Parathyroid adenoma (tissue), 2 donors: ENCODE measurements around the gene RBMS3.

Experiments used
- H2AFZ ChIP-seq: fragments of 300-600 bp; sonication (generic); one replicate; pipeline ENCODE4 v1.7.0; 2017; ENCODE audit warnings: antibody characterized with exemption, mild to moderate bottlenecking
- H3K27ac ChIP-seq: fragments of 300-600 bp; sonication (generic); one replicate; pipeline ENCODE4 v1.7.0; 2017
- H3K27me3 ChIP-seq: fragments of 300-600 bp; sonication (generic); one replicate; pipeline ENCODE4 v1.7.0; 2017; ENCODE audit warnings: low read length; ENCODE audit not compliant: control insufficient read depth, insufficient read depth
- H3K36me3 ChIP-seq: fragments of 300-600 bp; sonication (generic); one replicate; pipeline ENCODE4 v1.7.0; 2017; ENCODE audit warnings: low read length; ENCODE audit not compliant: control insufficient read depth, insufficient read depth
- H3K4me1 ChIP-seq: fragments of 300-600 bp; sonication (generic); one replicate; pipeline ENCODE4 v1.7.0; 2017; ENCODE audit warnings: control low read depth
- H3K4me2 ChIP-seq: fragments of 300-600 bp; sonication (generic); one replicate; pipeline ENCODE4 v1.7.0; 2017; ENCODE audit warnings: low read length
- H3K4me3 ChIP-seq: fragments of 300-600 bp; sonication (generic); one replicate; pipeline ENCODE4 v1.7.0; 2017; ENCODE audit warnings: low read depth, low read length
- H3K79me2 ChIP-seq: fragments of 300-600 bp; sonication (generic); one replicate; pipeline ENCODE4 v1.7.0; 2017; ENCODE audit warnings: control low read depth
- H3K9ac ChIP-seq: fragments of 300-600 bp; sonication (generic); one replicate; pipeline ENCODE4 v1.7.0; 2017; ENCODE audit warnings: mild to moderate bottlenecking
- H3K9me3 ChIP-seq: fragments of 300-600 bp; sonication (generic); one replicate; pipeline ENCODE4 v1.7.0; 2017; ENCODE audit warnings: low read length; ENCODE audit not compliant: control insufficient read depth
- CTCF ChIP-seq: fragments of 300-600 bp; sonication (generic); IDR thresholded peaks from one replicate; pipeline ENCODE4 v1.7.0; 2017; ENCODE audit warnings: antibody characterized with exemption, mild to moderate bottlenecking
- donor health status: primary hyperparathyroidism.

Gene RBMS3

GRCh38 chr3:29958816-29959215, 677.9 kb downstream of the RBMS3 start:
- H2AFZ ChIP-seq, result no peak overlapping the region
- no peaks in the 10 kb centered on the region for H3K9me3 ChIP-seq

GRCh38 chr3:29971895-29972294, 691.0 kb downstream of the RBMS3 start:
- no peaks in the 10 kb centered on the region for H3K27me3 ChIP-seq
- H3K4me1 ChIP-seq, result no peaks in the 10 kb centered on the region
- no peak overlapping the region for H3K4me2 ChIP-seq
- H3K9me3 ChIP-seq, result no peaks in the 10 kb centered on the region
- no peak for TF ChIP-seq CTCF
- H3K79me2 ChIP-seq, result no peaks in the 10 kb centered on the region
- no peak overlapping the region for H2AFZ ChIP-seq
- no peak overlapping the region for H3K27ac ChIP-seq
- H3K4me3 ChIP-seq, result no peak overlapping the region
- H3K9ac ChIP-seq, result no peak overlapping the region
- H3K36me3 ChIP-seq, result no peaks in the 10 kb centered on the region

More at GRCh38 chr3:29958816-29959215, 677.9 kb downstream of the RBMS3 start:
- Histone ChIP-seq H3K9ac (no peak overlapping the region), H3K27ac (no peak overlapping the region), H3K4me3 (no peak overlapping the region), H3K4me2 (no peak overlapping the region), H3K4me1 (no peaks in the 10 kb centered on the region), H3K36me3 (no peaks in the 10 kb centered on the region), H3K27me3 (no peaks in the 10 kb centered on the region), H3K79me2 (no peaks in the 10 kb centered on the region)
- no peak for TF ChIP-seq CTCF

- H3K4me3 ChIP-seq, result no peak overlapping the region
- no peaks in the 10 kb centered on the region for H3K4me1 ChIP-seq
- no peak overlapping the region for H3K9ac ChIP-seq
- H3K4me2 ChIP-seq, result no peak overlapping the region
- TF ChIP-seq CTCF, result no peak
- H2AFZ ChIP-seq, result no peak overlapping the region
- no peaks in the 10 kb centered on the region for H3K36me3 ChIP-seq
- H3K79me2 ChIP-seq, result no peaks in the 10 kb centered on the region
- H3K9me3 ChIP-seq, result no peaks in the 10 kb centered on the region
- no peak overlapping the region for H3K27ac ChIP-seq
- no peaks in the 10 kb centered on the region for H3K27me3 ChIP-seq
Observed at GRCh38 chr3:29972320-29972993, 691.6 kb downstream of the RBMS3 start.

GRCh38 chr3:29973763-29974162, 692.9 kb downstream of the RBMS3 start:
- H3K4me2 ChIP-seq, result no peak overlapping the region
- no peak for TF ChIP-seq CTCF
- no peaks in the 10 kb centered on the region for H3K36me3 ChIP-seq
- no peaks in the 10 kb centered on the region for H3K9me3 ChIP-seq
- no peak overlapping the region for H2AFZ ChIP-seq
- H3K27me3 ChIP-seq, result no peaks in the 10 kb centered on the region
- H3K4me1 ChIP-seq, result no peaks in the 10 kb centered on the region
- H3K79me2 ChIP-seq, result no peaks in the 10 kb centered on the region
- no peak overlapping the region for H3K9ac ChIP-seq
- H3K4me3 ChIP-seq, result no peak overlapping the region
- no peak overlapping the region for H3K27ac ChIP-seq

GRCh38 chr3:29976871-29977270, 696.0 kb downstream of the RBMS3 start:
- Histone ChIP-seq H3K4me2 (no peak overlapping the region), H3K4me1 (no peaks in the 10 kb centered on the region), H3K9ac (no peak overlapping the region), H2AFZ (no peak overlapping the region), H3K36me3 (no peaks in the 10 kb centered on the region), H3K27ac (no peak overlapping the region), H3K79me2 (no peaks in the 10 kb centered on the region), H3K27me3 (no peaks in the 10 kb centered on the region), H3K9me3 (no peaks in the 10 kb centered on the region), H3K4me3 (no peak overlapping the region)
- no peak for TF ChIP-seq CTCF
